ENCODE data around the gene TPRA1. TPM values are rescaled to one million over a fixed set of nuclear protein-coding genes. Genes with fewer than 3 reads are reported as not detected.

TPRA1 gene
- 27.5 and 38.4 TPM in 2 replicates for total RNA-seq

GRCh38 chr3:127590593-127591465, at the start of gene TPRA1:
Gene TPRA1, minus strand, starts transcription at chr3:127590733. Its CDS starts 10,587 bp downstream, at chr3:127580146.
- peak; percentile 94 for DNase-seq (ENCODE audit: low read depth)
- Histone ChIP-seq H3K4me3 (ENCODE audit: low read depth, low read length) (peak within 1 kb of the TSS; percentile 76), H3K27me3 (ENCODE audit: control insufficient read depth, insufficient read depth, low read length) (no peaks in the 10 kb centered on the region), H3K36me3 (ENCODE audit: control insufficient read depth, insufficient read depth, low read length) (no peaks in the 10 kb centered on the region)
- TF ChIP-seq CTCF (IDR thresholded peaks at IDR 0.05; ENCODE audit: insufficient read depth, low read length, severe bottlenecking), result peak; percentile 29
- peak; percentile 13 for FAIRE-seq

- TF ChIP-seq CTCF (IDR thresholded peaks at IDR 0.05; ENCODE audit: insufficient read depth, low read length, severe bottlenecking), result no peak
- Histone ChIP-seq H3K27me3 (ENCODE audit: control insufficient read depth, insufficient read depth, low read length) (peaks cover 3% of the 10 kb centered on the region), H3K4me3 (ENCODE audit: low read depth, low read length) (no peak overlapping the region), H3K36me3 (ENCODE audit: control insufficient read depth, insufficient read depth, low read length) (no peaks in the 10 kb centered on the region)
- DNase-seq (ENCODE audit: low read depth) (no peak), FAIRE-seq (no peak)
Observed at GRCh38 chr3:127640042-127640355, 49.5 kb upstream of the TPRA1 start.

GRCh38 chr3:127639173-127640041, 48.9 kb upstream of the TPRA1 start:
- Histone ChIP-seq H3K27me3 (ENCODE audit: control insufficient read depth, insufficient read depth, low read length) (peaks cover 3% of the 10 kb centered on the region), H3K36me3 (ENCODE audit: control insufficient read depth, insufficient read depth, low read length) (no peaks in the 10 kb centered on the region), H3K4me3 (ENCODE audit: low read depth, low read length) (no peak overlapping the region)
- peak; percentile 35 for DNase-seq (ENCODE audit: low read depth)
- no peak for TF ChIP-seq CTCF (IDR thresholded peaks at IDR 0.05; ENCODE audit: insufficient read depth, low read length, severe bottlenecking)
- no peak for FAIRE-seq

- H3K36me3 ChIP-seq (ENCODE audit: control insufficient read depth, insufficient read depth, low read length), result no peaks in the 10 kb centered on the region
- FAIRE-seq (no peak), DNase-seq (ENCODE audit: low read depth) (no peak)
- TF ChIP-seq CTCF (IDR thresholded peaks at IDR 0.05; ENCODE audit: insufficient read depth, low read length, severe bottlenecking), result no peak
- H3K4me3 ChIP-seq (ENCODE audit: low read depth, low read length), result no peak overlapping the region
- H3K27me3 ChIP-seq (ENCODE audit: control insufficient read depth, insufficient read depth, low read length), result peaks cover 3% of the 10 kb centered on the region
Observed at GRCh38 chr3:127637971-127638370, 47.4 kb upstream of the TPRA1 start.

GRCh38 chr3:127637546-127637945, 47.0 kb upstream of the TPRA1 start:
- no peaks in the 10 kb centered on the region for H3K36me3 ChIP-seq (ENCODE audit: control insufficient read depth, insufficient read depth, low read length)
- H3K27me3 ChIP-seq (ENCODE audit: control insufficient read depth, insufficient read depth, low read length), result peaks cover 3% of the 10 kb centered on the region
- no peak for FAIRE-seq
- DNase-seq (ENCODE audit: low read depth), result no peak
- no peak for TF ChIP-seq CTCF (IDR thresholded peaks at IDR 0.05; ENCODE audit: insufficient read depth, low read length, severe bottlenecking)
- no peak overlapping the region for H3K4me3 ChIP-seq (ENCODE audit: low read depth, low read length)

Data from bronchial epithelial cell (primary cell).